ENCODE measurements around the gene BRSK2.

- no peak for TF ChIP-seq CTCF (IDR thresholded peaks at IDR 0.05; ENCODE audit: poor library complexity)
- TF ChIP-seq EZH2phosphoT487 (IDR thresholded peaks at IDR 0.05; ENCODE audit: low read depth, severe bottlenecking, unreplicated experiment): no peak
Measured at GRCh38 chr11:1457326-1457680, 67.6 kb downstream of the BRSK2 start.
